ENCODE measurements around the gene TRIM49C.
"Not testable (repeated sequence)": the region's sequence is repeated elsewhere in the genome, so short reads cannot be mapped to it uniquely, and the experiment has no call there.

TRIM49C gene

GRCh38 chr11:90030806-90031205, at the start of gene TRIM49C:
Gene TRIM49C, plus strand, starts transcription at chr11:90031106. Its CDS starts 4,106 bp downstream, at chr11:90035212.
- not testable (repeated sequence) for DNase-seq (ENCODE audit: low spot score)

- DNase-seq (ENCODE audit: low spot score) = not testable (repeated sequence)
Observed at GRCh38 chr11:90024184-90024583, 6.7 kb upstream of the TRIM49C start.

GRCh38 chr11:90051591-90052209, 20.8 kb downstream of the TRIM49C start:
- not testable (repeated sequence) for DNase-seq (ENCODE audit: low spot score)

GRCh38 chr11:90052311-90052710, 21.4 kb downstream of the TRIM49C start:
- not testable (repeated sequence) for DNase-seq (ENCODE audit: low spot score)

- not testable (repeated sequence) for DNase-seq (ENCODE audit: low spot score)
Observed at GRCh38 chr11:90053545-90053944, 22.6 kb downstream of the TRIM49C start.

GRCh38 chr11:90085650-90086049, 54.7 kb downstream of the TRIM49C start, which contains the start of gene UBTFL1:
Gene UBTFL1, plus strand, starts transcription at chr11:90085950. Its CDS starts 0 bp downstream, at chr11:90085950.
- DNase-seq (ENCODE audit: low spot score) = not testable (repeated sequence)

- not testable (repeated sequence) for DNase-seq (ENCODE audit: low spot score)
Observed at GRCh38 chr11:90088731-90089130, 57.8 kb downstream of the TRIM49C start.
